Fibroblast of pulmonary artery (primary cell): Measurements from ENCODE around the gene HS3ST2.

Experiments used
- DNase-seq: peaks from one replicate; pipeline ENCODE4 v3.0.0-alpha.2; 2010; ENCODE audit warnings: low read depth
- H3K4me3 ChIP-seq: replicated peaks from 2 replicates; pipeline ENCODE4 v1.5.1; 2011; ENCODE audit warnings: low read depth, mild to moderate bottlenecking, control low read depth, low read length, moderate library complexity
- TF ChIP-seq, protein P1 (sequence below): IDR thresholded peaks from 2 replicates; pipeline ENCODE4 v1.5.1; 2011; ENCODE audit warnings: mild to moderate bottlenecking, control low read depth, low read length, inconsistent platforms; ENCODE audit errors: missing control alignments

HS3ST2 gene

DNA sequence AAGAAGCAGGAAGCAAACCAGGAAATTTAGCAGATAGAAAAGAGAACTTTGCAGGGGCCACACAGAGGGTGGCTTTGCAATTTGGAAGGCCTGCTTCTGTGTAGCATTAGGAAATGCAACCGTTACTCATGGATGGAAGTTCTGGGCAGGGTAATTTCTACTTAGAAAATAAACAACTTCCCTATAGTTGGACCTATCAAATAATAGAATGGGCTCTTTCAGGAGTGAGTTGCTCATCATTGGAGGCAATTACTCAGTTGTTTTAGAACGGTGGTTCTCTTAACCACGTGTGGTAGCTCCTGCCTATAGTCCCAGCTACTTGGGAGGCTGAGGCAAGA, 25.8 kb upstream of the HS3ST2 start:
- H3K4me3 ChIP-seq: no peak overlapping the region
- no peak for DNase-seq
- TF ChIP-seq, protein P1, sequence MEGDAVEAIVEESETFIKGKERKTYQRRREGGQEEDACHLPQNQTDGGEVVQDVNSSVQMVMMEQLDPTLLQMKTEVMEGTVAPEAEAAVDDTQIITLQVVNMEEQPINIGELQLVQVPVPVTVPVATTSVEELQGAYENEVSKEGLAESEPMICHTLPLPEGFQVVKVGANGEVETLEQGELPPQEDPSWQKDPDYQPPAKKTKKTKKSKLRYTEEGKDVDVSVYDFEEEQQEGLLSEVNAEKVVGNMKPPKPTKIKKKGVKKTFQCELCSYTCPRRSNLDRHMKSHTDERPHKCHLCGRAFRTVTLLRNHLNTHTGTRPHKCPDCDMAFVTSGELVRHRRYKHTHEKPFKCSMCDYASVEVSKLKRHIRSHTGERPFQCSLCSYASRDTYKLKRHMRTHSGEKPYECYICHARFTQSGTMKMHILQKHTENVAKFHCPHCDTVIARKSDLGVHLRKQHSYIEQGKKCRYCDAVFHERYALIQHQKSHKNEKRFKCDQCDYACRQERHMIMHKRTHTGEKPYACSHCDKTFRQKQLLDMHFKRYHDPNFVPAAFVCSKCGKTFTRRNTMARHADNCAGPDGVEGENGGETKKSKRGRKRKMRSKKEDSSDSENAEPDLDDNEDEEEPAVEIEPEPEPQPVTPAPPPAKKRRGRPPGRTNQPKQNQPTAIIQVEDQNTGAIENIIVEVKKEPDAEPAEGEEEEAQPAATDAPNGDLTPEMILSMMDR: no peak

DNA sequence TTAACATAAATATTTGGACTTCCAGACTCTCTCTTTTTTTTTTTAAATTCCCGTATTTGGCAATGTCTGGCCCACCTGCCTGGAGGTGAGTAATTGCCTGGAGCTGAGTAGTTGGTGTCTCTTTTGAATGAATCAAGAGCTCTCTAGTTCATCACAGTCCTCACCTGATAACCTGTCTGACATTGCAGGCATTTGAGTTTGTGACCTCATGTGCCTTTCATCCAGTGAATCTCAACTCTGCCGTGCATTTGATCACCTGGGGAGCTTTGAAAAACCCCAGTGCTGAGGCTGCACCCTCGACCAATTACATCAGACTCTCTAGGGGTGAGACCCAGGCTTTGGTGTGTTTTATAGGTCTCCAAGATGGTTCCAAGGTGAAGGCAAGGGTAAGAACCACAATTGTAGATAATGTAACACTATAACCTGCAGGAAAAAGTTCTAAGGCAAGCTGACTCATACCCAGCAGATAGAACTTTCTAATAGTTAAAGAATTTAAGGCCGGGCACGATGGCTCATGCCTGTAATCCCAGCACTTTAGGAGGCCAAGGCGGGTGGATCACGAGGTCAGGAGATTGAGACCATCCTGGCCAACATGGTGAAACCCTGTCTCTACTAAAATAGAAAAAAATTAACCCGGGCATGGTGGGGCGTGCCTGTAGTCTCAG, 24.5 kb upstream of the HS3ST2 start:
- H3K4me3 ChIP-seq: no peak overlapping the region
- TF ChIP-seq, protein P1: no peak
- no peak for DNase-seq

DNA sequence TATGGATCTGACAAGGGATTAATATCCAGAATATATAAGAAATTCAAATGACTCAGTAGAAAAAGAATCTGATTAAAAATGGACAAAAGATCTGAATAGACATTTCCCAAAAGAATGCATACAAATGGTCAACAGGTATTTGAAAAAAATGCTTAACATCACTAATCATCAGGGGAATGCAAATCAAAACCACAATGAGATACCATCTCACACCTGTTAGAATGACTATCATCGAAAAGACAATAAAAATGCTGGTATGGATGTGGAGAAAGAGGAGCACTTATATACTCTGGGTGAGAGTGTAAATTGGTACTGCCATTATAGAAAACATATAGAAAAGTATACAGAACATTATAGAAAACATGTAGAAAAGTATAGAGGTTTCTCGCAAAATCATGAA, 16.4 kb upstream of the HS3ST2 start:
- TF ChIP-seq, protein P1: no peak
- DNase-seq: no peak
- H3K4me3 ChIP-seq: no peak overlapping the region

DNA sequence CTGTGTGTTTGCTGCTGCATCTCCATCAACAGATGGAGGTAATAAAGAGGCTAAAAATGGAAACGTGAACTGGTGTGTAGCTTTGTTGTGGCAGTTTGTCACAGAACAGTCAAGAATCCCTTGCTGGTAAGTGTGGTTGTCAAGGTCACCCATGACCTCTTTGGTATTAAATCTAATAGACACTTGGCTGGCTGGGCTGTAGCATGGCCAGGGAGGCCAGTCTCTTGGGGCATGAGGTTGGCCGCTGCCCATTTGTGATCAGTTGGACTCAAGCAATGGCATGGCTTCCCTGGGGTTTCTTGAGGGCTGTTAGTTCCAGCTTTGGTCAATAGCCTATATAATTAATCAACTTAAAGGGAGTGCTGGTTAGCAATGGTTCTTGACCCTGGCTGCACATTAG, 14.8 kb upstream of the HS3ST2 start:
- DNase-seq: no peak
- no peak overlapping the region for H3K4me3 ChIP-seq
- TF ChIP-seq, protein P1: no peak

DNA sequence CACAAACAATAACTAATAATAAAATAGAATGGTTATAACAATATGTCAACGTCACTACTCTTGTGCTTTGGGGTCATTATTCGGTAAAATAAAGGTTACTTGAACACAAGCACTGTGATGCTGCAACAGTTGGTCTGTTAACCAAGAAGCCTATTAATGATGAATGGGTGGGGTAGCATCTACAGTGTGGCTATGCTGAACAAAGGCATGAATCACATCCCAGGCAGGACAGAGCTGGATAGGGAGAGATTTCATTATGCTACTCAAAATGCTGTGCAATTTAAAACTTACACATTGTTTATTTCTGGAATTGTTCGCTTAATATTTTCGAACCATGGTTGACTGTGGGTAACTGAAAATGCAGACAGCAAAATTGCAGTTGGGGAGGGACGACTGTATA, 9.1 kb upstream of the HS3ST2 start:
- DNase-seq: no peak
- TF ChIP-seq, protein P1: no peak
- H3K4me3 ChIP-seq: no peak overlapping the region

DNA sequence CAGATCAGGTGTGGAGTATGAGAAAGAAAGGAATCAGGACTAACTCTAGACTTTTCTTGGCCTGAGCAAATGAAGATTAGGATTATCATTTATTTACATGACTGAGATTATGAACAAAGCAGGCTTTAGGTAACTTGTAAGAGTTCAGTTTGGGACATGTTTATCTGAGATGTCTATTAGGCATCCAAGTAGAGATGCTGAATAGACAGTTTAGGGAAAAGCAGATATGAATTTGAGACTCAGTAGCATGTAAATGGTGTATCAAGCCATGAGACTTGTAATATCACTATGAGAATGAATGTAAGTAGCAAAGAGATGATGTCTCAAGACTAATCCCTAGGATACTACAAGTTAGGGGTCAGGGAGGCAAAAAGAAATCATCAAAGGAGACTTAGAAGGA, 8.6 kb upstream of the HS3ST2 start:
- TF ChIP-seq, protein P1: no peak
- H3K4me3 ChIP-seq: no peak overlapping the region
- DNase-seq: no peak

DNA sequence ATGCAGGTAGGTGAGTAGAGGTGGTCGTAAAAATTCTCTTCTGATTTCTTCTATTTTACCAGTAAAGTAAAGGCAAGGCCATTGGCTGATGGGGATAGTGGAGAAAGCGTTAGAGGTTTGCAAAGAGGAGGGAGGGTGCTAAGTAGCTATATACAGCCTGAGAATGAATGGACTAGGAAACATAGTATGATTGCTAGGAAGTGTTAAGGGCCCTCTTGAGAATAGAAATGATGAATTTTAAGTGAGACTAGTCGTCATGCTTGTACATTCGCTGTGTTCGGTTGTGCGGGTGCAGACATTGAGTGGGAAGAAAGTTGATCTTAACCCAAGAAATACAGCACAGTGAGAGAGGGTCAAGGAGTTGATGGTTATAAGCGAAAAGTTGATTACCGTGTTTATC, 7.2 kb upstream of the HS3ST2 start:
- H3K4me3 ChIP-seq: no peak overlapping the region
- TF ChIP-seq, protein P1: no peak
- no peak for DNase-seq
